BJ (cell line): ENCODE measurements around the gene SLAMF8. TPM values are rescaled to one million over a fixed set of nuclear protein-coding genes. Genes with fewer than 3 reads are reported as not detected.

Experiments used
- CTCF ChIA-PET: fragments of 350-600 bp; formaldehyde crosslinking; extraction: SDS; loops from one replicate; lab custom pipeline; 2021; ENCODE audit warnings: antibody characterized with exemption, inconsistent platforms; lab: Yijun Ruan, JAX
- POLR2A ChIA-PET: fragments of 300-600 bp; sonication (Branson Sonifier 250); formaldehyde crosslinking; extraction: SDS; loops from one replicate; lab custom pipeline; 2021; ENCODE audit warnings: antibody characterized with exemption; lab: Charles Lee
- DNase-seq: peaks from one replicate; pipeline ENCODE4 v3.0.0-alpha.2; 2011; ENCODE audit warnings: low read depth
- H3K27me3 ChIP-seq: 2 replicates; pipeline ENCODE4 v1.6.0; 2011; ENCODE audit warnings: low read length; ENCODE audit not compliant: control insufficient read depth, insufficient read depth
- H3K36me3 ChIP-seq: 2 replicates; pipeline ENCODE4 v1.5.1; 2011; ENCODE audit warnings: low read length; ENCODE audit not compliant: control insufficient read depth, insufficient read depth
- H3K4me3 ChIP-seq: 2 replicates; pipeline ENCODE4 v1.5.1; 2011; ENCODE audit warnings: low read depth, mild to moderate bottlenecking, control low read depth, low read length
- CTCF ChIP-seq: IDR thresholded peaks from 2 replicates; pipeline ENCODE4 v1.5.1; 2011; ENCODE audit warnings: low read depth, mild to moderate bottlenecking, control low read depth, inconsistent platforms, low read length, moderate library complexity; ENCODE audit not compliant: insufficient read depth
- polyA plus RNA-seq: library from polyadenylated mRNA; depleted of rRNA; stranded (reverse); fragments of >200 nt; gene quantifications from 2 replicates; pipeline ENCODE4 v1.2.3, GENCODE V29; 2011

SLAMF8 gene
- polyA plus RNA-seq, 1 experiment: 0.06 TPM

GRCh38 chr1:159862557-159862956, 35.9 kb downstream of the SLAMF8 start, which contains the start of gene VSIG8:
Gene VSIG8, minus strand, starts transcription at chr1:159862657. Its CDS starts 136 bp downstream, at chr1:159862521.
- no peaks in the 10 kb centered on the region for H3K36me3 ChIP-seq
- H3K4me3 ChIP-seq: no peak within 1 kb of the TSS
- no peak for DNase-seq
- ChIA-PET CTCF (interaction anchor here (0.7 to 0.9 kb wide), 3 partner anchors 12 to 64 kb away, joined by 3 to 4 read pairs (median 3); no protein-coding TSS in a partner anchor), POLR2A (no interaction called here)
- no peaks in the 10 kb centered on the region for H3K27me3 ChIP-seq
- no peak for TF ChIP-seq CTCF

GRCh38 chr1:159864262-159864661, 37.6 kb downstream of the SLAMF8 start:
- H3K36me3 ChIP-seq: no peaks in the 10 kb centered on the region
- H3K27me3 ChIP-seq: no peaks in the 10 kb centered on the region
- POLR2A ChIA-PET: no interaction called here
- no peak for DNase-seq
- no peak overlapping the region for H3K4me3 ChIP-seq
- CTCF ChIA-PET: interaction anchor here (1.5 kb wide), 1 partner anchor 65 kb away, joined by 5 read pairs; no protein-coding TSS in a partner anchor
- no peak for TF ChIP-seq CTCF

- DNase-seq: no peak
- Histone ChIP-seq H3K36me3 (no peaks in the 10 kb centered on the region), H3K27me3 (no peaks in the 10 kb centered on the region), H3K4me3 (no peak overlapping the region)
- ChIA-PET POLR2A (no interaction called here), CTCF (interaction anchor here (0.9 kb wide), 1 partner anchor 10 kb away, joined by 3 read pairs; no protein-coding TSS in a partner anchor)
- no peak for TF ChIP-seq CTCF
These were observed 39.4 kb downstream of the SLAMF8 start for GRCh38 chr1:159866066-159866465.

- Histone ChIP-seq H3K4me3 (no peak overlapping the region), H3K27me3 (no peaks in the 10 kb centered on the region), H3K36me3 (no peaks in the 10 kb centered on the region)
- DNase-seq: no peak
- POLR2A ChIA-PET: no interaction called here
- CTCF ChIA-PET: interaction anchor here (0.6 to 2.4 kb wide), 3 partner anchors 17 to 140 kb away, joined by 3 to 6 read pairs (median 3); no protein-coding TSS in a partner anchor
- TF ChIP-seq CTCF: no peak
These were observed 40.4 kb downstream of the SLAMF8 start for GRCh38 chr1:159866905-159867663.

GRCh38 chr1:159867664-159868026, 41.0 kb downstream of the SLAMF8 start:
- POLR2A ChIA-PET: no interaction called here
- no peak for TF ChIP-seq CTCF
- Histone ChIP-seq H3K4me3 (no peak overlapping the region), H3K27me3 (no peaks in the 10 kb centered on the region), H3K36me3 (no peaks in the 10 kb centered on the region)
- CTCF ChIA-PET: interaction anchor here (0.6 to 2.4 kb wide), 3 partner anchors 18 to 140 kb away, joined by 3 to 6 read pairs (median 3); no protein-coding TSS in a partner anchor
- DNase-seq: no peak
